GM12875 (cell line): ENCODE measurements around the gene ABCC9.
"Not testable (repeated sequence)": the region's sequence is repeated elsewhere in the genome, so short reads cannot be mapped to it uniquely, and the experiment has no call there.

Source experiments
- H3K4me3 ChIP-seq: one replicate; pipeline ENCODE4 v1.5.1; 2011; ENCODE audit warnings: low read depth, low read length, control low read depth
- TF ChIP-seq, protein P1 (sequence below): IDR thresholded peaks from 2 replicates; pipeline ENCODE4 v1.5.1; 2011; ENCODE audit warnings: low read depth, mild to moderate bottlenecking, control low read depth, inconsistent platforms, low read length, moderate library complexity, borderline replicate concordance; ENCODE audit not compliant: insufficient read depth

Gene ABCC9

GRCh38 chr12:21786041-21786531 is 155.1 kb downstream of the ABCC9 start:
- no peak overlapping the region for H3K4me3 ChIP-seq
- TF ChIP-seq, protein P1, sequence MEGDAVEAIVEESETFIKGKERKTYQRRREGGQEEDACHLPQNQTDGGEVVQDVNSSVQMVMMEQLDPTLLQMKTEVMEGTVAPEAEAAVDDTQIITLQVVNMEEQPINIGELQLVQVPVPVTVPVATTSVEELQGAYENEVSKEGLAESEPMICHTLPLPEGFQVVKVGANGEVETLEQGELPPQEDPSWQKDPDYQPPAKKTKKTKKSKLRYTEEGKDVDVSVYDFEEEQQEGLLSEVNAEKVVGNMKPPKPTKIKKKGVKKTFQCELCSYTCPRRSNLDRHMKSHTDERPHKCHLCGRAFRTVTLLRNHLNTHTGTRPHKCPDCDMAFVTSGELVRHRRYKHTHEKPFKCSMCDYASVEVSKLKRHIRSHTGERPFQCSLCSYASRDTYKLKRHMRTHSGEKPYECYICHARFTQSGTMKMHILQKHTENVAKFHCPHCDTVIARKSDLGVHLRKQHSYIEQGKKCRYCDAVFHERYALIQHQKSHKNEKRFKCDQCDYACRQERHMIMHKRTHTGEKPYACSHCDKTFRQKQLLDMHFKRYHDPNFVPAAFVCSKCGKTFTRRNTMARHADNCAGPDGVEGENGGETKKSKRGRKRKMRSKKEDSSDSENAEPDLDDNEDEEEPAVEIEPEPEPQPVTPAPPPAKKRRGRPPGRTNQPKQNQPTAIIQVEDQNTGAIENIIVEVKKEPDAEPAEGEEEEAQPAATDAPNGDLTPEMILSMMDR = no peak

DNA sequence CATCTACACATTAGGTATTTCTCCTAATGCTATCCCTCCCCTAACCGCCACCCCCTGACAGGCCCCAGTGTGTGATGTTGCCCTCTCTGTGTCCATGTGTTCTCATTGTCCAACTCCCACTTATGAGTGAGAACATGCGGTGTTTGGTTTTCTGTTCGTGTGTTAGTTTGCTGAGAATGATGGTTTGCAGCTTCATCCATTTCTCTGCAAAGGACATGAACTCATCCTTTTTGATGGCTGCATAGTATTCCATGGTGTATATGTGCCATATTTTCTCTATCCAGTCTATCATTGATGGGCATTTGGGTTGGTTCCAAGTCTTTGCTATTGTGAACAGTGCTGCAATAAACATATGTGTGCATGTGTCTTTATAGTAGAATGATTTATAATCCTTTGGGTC is 158.5 kb downstream of the ABCC9 start:
- H3K4me3 ChIP-seq = not testable (repeated sequence)

DNA sequence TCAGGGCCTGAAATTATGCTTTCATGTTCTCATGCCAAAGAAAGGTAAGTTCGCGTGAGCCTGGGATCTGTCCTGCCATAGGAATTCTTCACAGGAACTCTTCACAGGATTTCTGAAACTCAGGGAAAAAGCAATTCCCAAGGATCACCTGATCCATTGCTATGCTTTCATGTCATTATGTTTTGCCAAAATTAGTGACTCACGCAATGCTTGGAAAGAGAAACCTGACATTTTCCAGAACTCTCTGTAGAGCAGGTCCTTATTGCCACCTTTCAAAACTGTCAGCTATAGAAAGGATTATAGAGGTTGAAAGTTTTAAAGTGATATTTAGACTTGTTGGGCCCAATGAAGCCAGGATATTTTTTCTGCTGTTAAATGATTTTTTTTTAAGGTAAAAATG is 160.4 kb downstream of the ABCC9 start:
- TF ChIP-seq, protein P1 = no peak
- H3K4me3 ChIP-seq = no peak overlapping the region

DNA sequence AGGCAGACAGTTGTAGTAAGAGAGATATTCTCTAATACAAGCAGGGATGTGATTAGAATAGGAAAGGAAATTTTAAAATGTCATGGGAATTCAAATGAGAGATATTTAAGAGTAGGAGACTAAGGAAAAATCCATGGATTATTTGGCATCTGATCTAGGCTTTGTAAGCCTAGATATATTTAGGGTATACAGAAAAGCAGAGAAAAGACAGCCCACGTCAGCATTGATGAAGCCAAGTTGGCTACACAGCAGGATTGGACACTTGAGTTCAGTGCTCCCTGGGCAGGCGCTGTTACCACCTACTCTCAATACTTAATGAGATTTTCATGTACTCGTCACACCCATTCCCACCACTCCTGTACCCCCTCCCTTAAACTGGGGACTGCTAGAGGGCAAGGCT is 165.1 kb downstream of the ABCC9 start:
- TF ChIP-seq, protein P1 = no peak
- H3K4me3 ChIP-seq = no peak overlapping the region

GRCh38 chr12:21775133-21775820 is 165.9 kb downstream of the ABCC9 start:
- no peak overlapping the region for H3K4me3 ChIP-seq
- TF ChIP-seq, protein P1 = no peak

DNA sequence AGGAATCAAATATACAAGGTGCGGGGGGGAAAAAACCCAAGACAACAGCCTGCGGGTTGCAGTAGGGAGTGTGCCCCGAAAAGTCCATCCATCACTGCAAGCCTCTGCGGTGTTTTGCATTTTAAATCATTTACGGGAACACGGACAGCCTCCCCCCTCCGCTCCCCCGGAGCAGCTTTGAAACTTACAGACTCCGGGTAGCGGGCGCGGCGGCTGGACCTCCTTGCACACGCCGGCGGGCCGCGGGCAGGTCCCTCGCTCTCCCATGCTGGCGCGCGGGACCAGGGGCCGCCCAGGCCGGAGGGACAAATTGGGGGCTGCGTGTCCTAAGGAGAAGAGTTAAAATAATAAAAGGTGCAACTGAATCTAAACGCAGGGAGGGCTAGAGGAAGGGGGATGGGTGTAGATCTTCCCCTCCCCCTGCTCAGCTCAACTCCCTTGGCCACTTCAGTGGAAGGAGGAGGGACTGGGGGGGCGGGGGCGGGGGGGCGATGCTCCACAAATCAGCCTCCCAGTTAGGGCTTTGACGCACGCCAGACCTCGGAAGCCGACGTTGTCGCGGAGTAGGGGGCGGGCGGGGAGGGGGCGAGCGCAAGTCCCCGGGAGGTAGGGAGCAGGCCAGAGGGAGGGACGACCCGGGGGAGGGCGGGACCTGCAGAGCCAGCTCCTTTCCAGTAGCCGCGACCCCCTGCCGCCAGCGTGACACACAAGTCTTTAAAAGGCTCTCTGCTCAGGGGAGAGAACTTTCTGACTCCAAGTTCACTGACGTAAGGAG is 166.7 kb downstream of the ABCC9 start, which contains the start of gene KCNJ8:
Gene KCNJ8 (minus strand): TSS at position 349 of the 775 bp plus-strand sequence. CDS start 1,090 bp downstream, outside the sequence.
- no peak within 1 kb of the TSS for H3K4me3 ChIP-seq
- TF ChIP-seq, protein P1 = no peak

DNA sequence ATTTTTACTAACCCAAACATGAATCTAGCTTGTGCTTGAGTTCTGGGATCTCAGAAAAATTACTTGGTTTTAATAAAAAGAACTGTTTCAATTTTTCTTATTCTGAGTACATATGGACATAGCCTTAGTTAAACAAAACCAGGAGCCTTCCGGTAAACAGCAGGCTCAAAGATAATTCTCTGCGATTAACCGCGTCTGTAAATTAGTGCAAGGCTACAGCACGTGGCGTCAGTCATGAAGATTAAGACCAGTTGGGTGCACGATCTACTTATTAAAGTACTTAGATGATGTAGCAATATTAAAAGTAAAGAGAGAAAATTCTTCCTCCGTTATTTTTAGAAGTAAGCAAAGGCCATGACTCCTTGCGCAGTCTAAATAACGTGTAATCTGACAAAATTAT is 167.4 kb downstream of the ABCC9 start:
- TF ChIP-seq, protein P1 = no peak
- H3K4me3 ChIP-seq = no peak overlapping the region
